ENCODE measurements around the gene LRCH1.

- TF ChIP-seq MAZ (IDR thresholded peaks at IDR 0.05; ENCODE audit: borderline replicate concordance, low read depth, low read length) (no peak), NFE2L2 (IDR thresholded peaks at IDR 0.05; ENCODE audit: low read depth, low read length) (no peak), CTCF (conservative IDR thresholded peaks at IDR 0.05; ENCODE audit: low read depth, low read length) (no peak), MXI1 (IDR thresholded peaks at IDR 0.05; ENCODE audit: borderline replicate concordance, low read depth, low read length) (no peak)
Measured at GRCh38 chr13:46523972-46524752, 28.8 kb upstream of the LRCH1 start.
